Measurements from ENCODE around the gene ZNF679. TPM values are rescaled to one million over a fixed set of nuclear protein-coding genes. Genes with fewer than 3 reads are reported as not detected.
A peak's percentile ranks its signal among the peaks of the same experiment; 100 is the strongest.
"Not testable (repeated sequence)": the region's sequence is repeated elsewhere in the genome, so short reads cannot be mapped to it uniquely, and the experiment has no call there.

ZNF679 gene
- total RNA-seq, 2 experiments from 2014 or later = not detected

GRCh38 chr7:64223366-64223765 lies 4.9 kb upstream of the ZNF679 start:
- Mint-ChIP-seq H3K4me3 (no peak overlapping the region), H3K9me3 (peaks cover 38% of the 10 kb centered on the region), H3K27ac (no peak overlapping the region), H3K4me1 (ENCODE audit: low read depth) (no peaks in the 10 kb centered on the region), H3K27me3 (ENCODE audit: low read depth) (no peaks in the 10 kb centered on the region), H3K36me3 (ENCODE audit: low read depth) (no peaks in the 10 kb centered on the region)
- no peak for DNase-seq
- intact Hi-C loops (cut with micrococcal nuclease) = no loop called here
- CTCF ChIA-PET = interaction anchor here (0.6 kb wide), 1 partner anchor 299 kb away, joined by 4 read pairs; no protein-coding TSS in a partner anchor

- H3K4me3 Mint-ChIP-seq = no peak overlapping the region
- no peak for DNase-seq
- no peaks in the 10 kb centered on the region for H3K27me3 Mint-ChIP-seq (ENCODE audit: low read depth)
- intact Hi-C loops (cut with micrococcal nuclease) = no loop called here
- peaks cover 31% of the 10 kb centered on the region for H3K9me3 Mint-ChIP-seq
- no peaks in the 10 kb centered on the region for H3K4me1 Mint-ChIP-seq (ENCODE audit: low read depth)
- H3K27ac Mint-ChIP-seq = no peak overlapping the region
- CTCF ChIA-PET = no interaction called here
- H3K36me3 Mint-ChIP-seq (ENCODE audit: low read depth) = peaks cover 9% of the 10 kb centered on the region
Observed at GRCh38 chr7:64266341-64266919, 38.2 kb downstream of the ZNF679 start.

- H3K9me3 Mint-ChIP-seq = peaks cover 18% of the 10 kb centered on the region
Observed at GRCh38 chr7:64277630-64278029, 49.4 kb downstream of the ZNF679 start.

GRCh38 chr7:64294701-64295420 lies 66.6 kb downstream of the ZNF679 start:
- Mint-ChIP-seq H3K27ac (no peak overlapping the region), H3K4me3 (no peak overlapping the region), H3K4me1 (ENCODE audit: low read depth) (no peaks in the 10 kb centered on the region), H3K36me3 (ENCODE audit: low read depth) (no peaks in the 10 kb centered on the region), H3K27me3 (ENCODE audit: low read depth) (no peaks in the 10 kb centered on the region), H3K9me3 (no peaks in the 10 kb centered on the region)
- CTCF ChIA-PET = no interaction called here
- no peak for DNase-seq
- intact Hi-C loops (cut with micrococcal nuclease) = no loop called here

More at GRCh38 chr7:64277630-64278029, 49.4 kb downstream of the ZNF679 start:
- H3K4me3 Mint-ChIP-seq = no peak overlapping the region
- CTCF ChIA-PET = no interaction called here
- no peak overlapping the region for H3K27ac Mint-ChIP-seq
- H3K27me3 Mint-ChIP-seq (ENCODE audit: low read depth) = no peaks in the 10 kb centered on the region
- DNase-seq = no peak
- H3K36me3 Mint-ChIP-seq (ENCODE audit: low read depth) = no peaks in the 10 kb centered on the region
- H3K4me1 Mint-ChIP-seq (ENCODE audit: low read depth) = no peaks in the 10 kb centered on the region
- intact Hi-C loops (cut with micrococcal nuclease) = no loop called here

GRCh38 chr7:64297418-64297817 lies 69.1 kb downstream of the ZNF679 start:
- H3K27ac Mint-ChIP-seq; H3K4me3 Mint-ChIP-seq; H3K27me3 Mint-ChIP-seq (ENCODE audit: low read depth); H3K36me3 Mint-ChIP-seq (ENCODE audit: low read depth); CTCF ChIA-PET; H3K4me1 Mint-ChIP-seq (ENCODE audit: low read depth); H3K9me3 Mint-ChIP-seq; intact Hi-C loops (cut with micrococcal nuclease); DNase-seq: not testable (repeated sequence)

GRCh38 chr7:64300641-64301405 lies 72.5 kb downstream of the ZNF679 start:
- Mint-ChIP-seq H3K4me3 (no peak overlapping the region), H3K27ac (no peak overlapping the region), H3K27me3 (ENCODE audit: low read depth) (no peaks in the 10 kb centered on the region), H3K4me1 (ENCODE audit: low read depth) (peaks cover 14% of the 10 kb centered on the region), H3K36me3 (ENCODE audit: low read depth) (no peaks in the 10 kb centered on the region), H3K9me3 (peaks cover 2% of the 10 kb centered on the region)
- CTCF ChIA-PET = interaction anchor here (0.6 kb wide), 1 partner anchor 638 kb away, joined by 3 read pairs; no protein-coding TSS in a partner anchor
- no peak for DNase-seq
- intact Hi-C loops (cut with micrococcal nuclease) = no loop called here

- no peaks in the 10 kb centered on the region for H3K27me3 Mint-ChIP-seq (ENCODE audit: low read depth)
- CTCF ChIA-PET = interaction anchor here (0.5 to 0.7 kb wide), 2 partner anchors 13 to 358 kb away, joined by 3 to 4 read pairs; partner anchors contain the start of gene ZNF107
- peaks cover 5% of the 10 kb centered on the region for H3K36me3 Mint-ChIP-seq (ENCODE audit: low read depth)
- H3K4me1 Mint-ChIP-seq (ENCODE audit: low read depth) = peaks cover 26% of the 10 kb centered on the region
- H3K9me3 Mint-ChIP-seq = peaks cover 2% of the 10 kb centered on the region
- DNase-seq = peak; percentile 95
- intact Hi-C loops (cut with micrococcal nuclease) = loop anchor here (1.0 to 5.0 kb wide), 4 partner anchors 210 to 407 kb away; partner anchors contain the start of gene ZNF680
- peak overlapping the region; percentile 89 for H3K4me3 Mint-ChIP-seq
- peak overlapping the region; percentile 95 for H3K27ac Mint-ChIP-seq
Observed at GRCh38 chr7:64307254-64308015, 79.2 kb downstream of the ZNF679 start.

- intact Hi-C loops (cut with micrococcal nuclease) = loop anchor here (5.0 kb wide), 1 partner anchor 209 kb away; no protein-coding TSS in a partner anchor
- Mint-ChIP-seq H3K27ac (peak overlapping the region; percentile 95), H3K27me3 (ENCODE audit: low read depth) (no peaks in the 10 kb centered on the region), H3K36me3 (ENCODE audit: low read depth) (peaks cover 8% of the 10 kb centered on the region), H3K4me3 (peak overlapping the region; percentile 89), H3K9me3 (peaks cover 2% of the 10 kb centered on the region), H3K4me1 (ENCODE audit: low read depth) (peaks cover 30% of the 10 kb centered on the region)
- CTCF ChIA-PET = no interaction called here
- peak; percentile 13 for DNase-seq
Observed at GRCh38 chr7:64308016-64308270, 79.7 kb downstream of the ZNF679 start.

GRCh38 chr7:64310426-64310825 lies 82.2 kb downstream of the ZNF679 start:
- Mint-ChIP-seq H3K27ac (no peak overlapping the region), H3K4me3 (no peak overlapping the region), H3K36me3 (ENCODE audit: low read depth) (peaks cover 17% of the 10 kb centered on the region), H3K4me1 (ENCODE audit: low read depth) (peaks cover 36% of the 10 kb centered on the region), H3K9me3 (no peaks in the 10 kb centered on the region), H3K27me3 (ENCODE audit: low read depth) (no peaks in the 10 kb centered on the region)
- CTCF ChIA-PET = no interaction called here
- DNase-seq = no peak
- intact Hi-C loops (cut with micrococcal nuclease) = no loop called here

GRCh38 chr7:64312826-64313225 lies 84.6 kb downstream of the ZNF679 start:
- peak; percentile 54 for DNase-seq
- Mint-ChIP-seq H3K9me3 (peaks cover 2% of the 10 kb centered on the region), H3K4me3 (peak overlapping the region; percentile 99), H3K4me1 (ENCODE audit: low read depth) (peaks cover 36% of the 10 kb centered on the region), H3K27ac (peak overlapping the region; percentile 97), H3K27me3 (ENCODE audit: low read depth) (no peaks in the 10 kb centered on the region), H3K36me3 (ENCODE audit: low read depth) (peaks cover 34% of the 10 kb centered on the region)
- intact Hi-C loops (cut with micrococcal nuclease) = loop anchor here (1.0 to 2.0 kb wide), 8 partner anchors 8 to 1060 kb away; partner anchors contain the start of genes ERV3-1, ZNF107, ZNF138 and ZNF273
- CTCF ChIA-PET = interaction anchor here (0.6 to 1.9 kb wide), 2 partner anchors 8 to 949 kb away, joined by 4 to 6 read pairs; no protein-coding TSS in a partner anchor

- Mint-ChIP-seq H3K9me3 (peaks cover 3% of the 10 kb centered on the region), H3K36me3 (ENCODE audit: low read depth) (peaks cover 35% of the 10 kb centered on the region), H3K4me3 (peak within 1 kb of the TSS; percentile 99), H3K27me3 (ENCODE audit: low read depth) (no peaks in the 10 kb centered on the region), H3K4me1 (ENCODE audit: low read depth) (peaks cover 35% of the 10 kb centered on the region), H3K27ac (peak within 1 kb of the TSS; percentile 97)
- DNase-seq = peak; percentile 94
- CTCF ChIA-PET = interaction anchor here (0.9 kb wide), 1 partner anchor 8 kb away, joined by 5 read pairs; no protein-coding TSS in a partner anchor
- intact Hi-C loops (cut with micrococcal nuclease) = loop anchor here (1.0 to 2.0 kb wide), 8 partner anchors 9 to 1059 kb away; partner anchors contain the start of genes ERV3-1, ZNF107, ZNF138 and ZNF273
Observed at GRCh38 chr7:64313740-64314491, 85.6 kb downstream of the ZNF679 start, which contains the start of gene ZNF736. Gene ZNF736 (plus strand): TSS chr7:64313961. CDS start chr7:64314151, 190 bp downstream.

Measured in activated naive CD4-positive, alpha-beta T cell treated with anti-CD3 and anti-CD28 coated beads for 36 hours (primary cell).